ENCODE results near the gene CDK1. TPM values are rescaled to one million over a fixed set of nuclear protein-coding genes. Genes with fewer than 3 reads are reported as not detected.

The CDK1 gene
- total and polyA plus RNA-seq, 2 experiments from 2014 or later = 40.5 to 43.2 TPM

DNA sequence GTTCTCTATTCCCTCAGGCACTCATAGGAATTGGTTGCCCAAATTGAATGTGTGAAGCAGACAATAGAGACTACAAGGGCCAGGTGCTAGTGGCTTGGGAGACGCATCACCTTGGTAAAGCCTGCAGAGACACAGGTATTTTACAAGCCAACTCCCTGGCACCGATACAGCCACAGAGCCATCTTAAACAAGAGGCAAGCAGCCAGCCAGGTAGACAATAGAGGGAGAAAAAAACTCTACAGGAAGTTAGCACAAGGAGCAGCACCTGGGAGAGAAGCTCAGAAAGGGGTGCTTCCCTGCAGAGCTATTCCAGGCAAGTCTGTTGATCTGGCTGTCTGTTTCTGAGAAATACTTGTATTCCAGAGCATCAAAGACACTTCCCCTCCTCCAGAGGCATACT lies 43.0 kb upstream of the CDK1 start:
- Histone ChIP-seq H3K79me2 (ENCODE audit: insufficient read depth) (no peaks in the 10 kb centered on the region), H3K4me3 (no peak overlapping the region), H3K4me1 (ENCODE audit: insufficient read depth) (no peaks in the 10 kb centered on the region), H3K9me2 (ENCODE audit: insufficient read depth) (no peaks in the 10 kb centered on the region), H3K9me3 (ENCODE audit: low read depth) (no peaks in the 10 kb centered on the region), H2AFZ (no peak overlapping the region), H3K27me3 (replicated peaks; ENCODE audit: insufficient read depth) (peaks cover 92% of the 10 kb centered on the region), H3K36me3 (ENCODE audit: low read depth) (no peaks in the 10 kb centered on the region), H3K9ac (no peak overlapping the region), H3F3A (ENCODE audit: insufficient read depth) (peaks cover 4% of the 10 kb centered on the region; the same call in 1 of the 2 replicates), H3K27ac (no peak overlapping the region), H3K4me2 (ENCODE audit: unreplicated experiment) (no peak overlapping the region), H4K20me1 (ENCODE audit: insufficient read depth) (no peaks in the 10 kb centered on the region)
- TF ChIP-seq EZH2phosphoT487 (IDR thresholded peaks at IDR 0.05; ENCODE audit: insufficient read depth, low read depth) (no peak), EZH2 (IDR thresholded peaks at IDR 0.05; ENCODE audit: insufficient read depth, poor library complexity, severe bottlenecking) (no peak)
- in situ Hi-C loops (cut with MboI) = no loop called here
- no peak for DNase-seq
- WGBS, 2 experiments (ENCODE audit: low coverage in 1 of 2, low lambda C conversion rate in 2 of 2, missing lambda C conversion rate in 2 of 2) = 60 to 69% methylated on average over 2 of the region's 2 CpGs

- Histone ChIP-seq H3K9me2 (ENCODE audit: insufficient read depth) (no peaks in the 10 kb centered on the region), H3K27ac (no peak overlapping the region), H3K9ac (no peak overlapping the region), H3K79me2 (ENCODE audit: insufficient read depth) (no peaks in the 10 kb centered on the region), H3K4me1 (ENCODE audit: insufficient read depth) (no peaks in the 10 kb centered on the region), H4K20me1 (ENCODE audit: insufficient read depth) (no peaks in the 10 kb centered on the region), H2AFZ (no peak overlapping the region), H3K27me3 (replicated peaks; ENCODE audit: insufficient read depth) (peaks cover 84% of the 10 kb centered on the region), H3K36me3 (ENCODE audit: low read depth) (no peaks in the 10 kb centered on the region), H3F3A (ENCODE audit: insufficient read depth) (peaks cover 4% of the 10 kb centered on the region; the same call in 1 of the 2 replicates), H3K4me3 (no peak overlapping the region), H3K4me2 (ENCODE audit: unreplicated experiment) (no peak overlapping the region), H3K9me3 (ENCODE audit: low read depth) (no peaks in the 10 kb centered on the region)
- DNase-seq = no peak
- TF ChIP-seq EZH2 (IDR thresholded peaks at IDR 0.05; ENCODE audit: insufficient read depth, poor library complexity, severe bottlenecking) (no peak), EZH2phosphoT487 (IDR thresholded peaks at IDR 0.05; ENCODE audit: insufficient read depth, low read depth) (no peak)
- 33 to 34% methylated on average over 5 of the region's 5 CpGs for WGBS, 2 experiments (ENCODE audit: low coverage in 1 of 2, low lambda C conversion rate in 2 of 2, missing lambda C conversion rate in 2 of 2)
- in situ Hi-C loops (cut with MboI) = no loop called here
Measured at GRCh38 chr10:60737242-60737641, 41.0 kb upstream of the CDK1 start.

DNA sequence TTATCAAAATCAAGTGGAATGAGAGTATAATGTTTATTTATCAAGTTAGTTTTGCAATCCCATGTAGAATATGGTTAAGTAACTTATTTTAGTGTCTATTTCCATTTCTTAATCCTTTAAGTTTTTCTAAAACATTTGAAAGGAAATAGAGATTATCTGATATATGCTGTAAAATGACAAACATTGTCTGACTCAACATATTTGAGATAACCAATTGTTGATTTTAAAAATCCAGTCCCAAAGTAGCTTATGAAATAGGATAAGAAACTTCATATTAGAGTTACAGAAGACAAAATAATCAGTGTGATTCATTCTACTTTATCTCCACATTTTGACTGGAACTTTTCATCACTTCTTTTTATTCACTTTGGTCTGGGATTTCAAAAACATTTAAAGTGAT lies 38.7 kb upstream of the CDK1 start:
- in situ Hi-C loops (cut with MboI) = no loop called here
- no peaks in the 10 kb centered on the region for H4K20me1 ChIP-seq (ENCODE audit: insufficient read depth)
- no peak overlapping the region for H3K27ac ChIP-seq
- H3K9me2 ChIP-seq (ENCODE audit: insufficient read depth) = no peaks in the 10 kb centered on the region
- H3K9ac ChIP-seq = no peak overlapping the region
- no peaks in the 10 kb centered on the region for H3K36me3 ChIP-seq (ENCODE audit: low read depth)
- TF ChIP-seq EZH2phosphoT487 (IDR thresholded peaks at IDR 0.05; ENCODE audit: insufficient read depth, low read depth) (no peak), EZH2 (IDR thresholded peaks at IDR 0.05; ENCODE audit: insufficient read depth, poor library complexity, severe bottlenecking) (no peak)
- peaks cover 4% of the 10 kb centered on the region; the same call in 1 of the 2 replicates for H3F3A ChIP-seq (ENCODE audit: insufficient read depth)
- no peak overlapping the region for H3K4me3 ChIP-seq
- peaks cover 82% of the 10 kb centered on the region for H3K27me3 ChIP-seq (replicated peaks; ENCODE audit: insufficient read depth)
- no peaks in the 10 kb centered on the region for H3K4me1 ChIP-seq (ENCODE audit: insufficient read depth)
- no peaks in the 10 kb centered on the region for H3K79me2 ChIP-seq (ENCODE audit: insufficient read depth)
- no peak overlapping the region for H2AFZ ChIP-seq
- no peaks in the 10 kb centered on the region for H3K9me3 ChIP-seq (ENCODE audit: low read depth)
- no peak overlapping the region for H3K4me2 ChIP-seq (ENCODE audit: unreplicated experiment)
- DNase-seq = no peak

GRCh38 chr10:60742512-60742911 lies 35.8 kb upstream of the CDK1 start:
- no peak overlapping the region for H2AFZ ChIP-seq
- H4K20me1 ChIP-seq (ENCODE audit: insufficient read depth) = no peaks in the 10 kb centered on the region
- H3K4me1 ChIP-seq (ENCODE audit: insufficient read depth) = no peaks in the 10 kb centered on the region
- WGBS, 2 experiments (ENCODE audit: low coverage in 1 of 2, low lambda C conversion rate in 2 of 2, missing lambda C conversion rate in 2 of 2) = 54 to 57% methylated on average over 3 of the region's 3 CpGs
- H3K27me3 ChIP-seq (replicated peaks; ENCODE audit: insufficient read depth) = peaks cover 62% of the 10 kb centered on the region
- H3F3A ChIP-seq (ENCODE audit: insufficient read depth) = peaks cover 4% of the 10 kb centered on the region; the same call in 1 of the 2 replicates
- no peak overlapping the region for H3K4me3 ChIP-seq
- no peaks in the 10 kb centered on the region for H3K79me2 ChIP-seq (ENCODE audit: insufficient read depth)
- H3K27ac ChIP-seq = no peak overlapping the region
- TF ChIP-seq EZH2 (IDR thresholded peaks at IDR 0.05; ENCODE audit: insufficient read depth, poor library complexity, severe bottlenecking) (no peak), EZH2phosphoT487 (IDR thresholded peaks at IDR 0.05; ENCODE audit: insufficient read depth, low read depth) (no peak)
- H3K36me3 ChIP-seq (ENCODE audit: low read depth) = no peaks in the 10 kb centered on the region
- H3K9me3 ChIP-seq (ENCODE audit: low read depth) = no peaks in the 10 kb centered on the region
- no peaks in the 10 kb centered on the region for H3K9me2 ChIP-seq (ENCODE audit: insufficient read depth)
- no peak for DNase-seq
- no peak overlapping the region for H3K9ac ChIP-seq
- in situ Hi-C loops (cut with MboI) = no loop called here
- H3K4me2 ChIP-seq (ENCODE audit: unreplicated experiment) = no peak overlapping the region

All from GM23248 (cell line).